GM21723 (cell line): ENCODE measurements around the gene SET.
"Not testable (repeated sequence)": the region's sequence is repeated elsewhere in the genome, so short reads cannot be mapped to it uniquely, and the experiment has no call there.

Experiments
- ATAC-seq: cut with Tn5 transposase; IDR thresholded peaks from one replicate; pipeline ENCODE4 v1.9.1; 2021; ENCODE audit warnings: mild to moderate bottlenecking, moderate library complexity; ENCODE audit not compliant: unreplicated experiment

Gene SET

GRCh38 chr9:128688501-128689292 lies at the start of gene SET:
Gene SET (plus strand): TSS chr9:128689222. CDS start chr9:128689583, 361 bp downstream.
- peak; percentile 62 for ATAC-seq

GRCh38 chr9:128640603-128641002 lies 48.4 kb upstream of the SET start:
- ATAC-seq = no peak

- no peak for ATAC-seq
Measured at GRCh38 chr9:128642675-128643245, 46.3 kb upstream of the SET start.

- ATAC-seq = peak; percentile 54
Measured at GRCh38 chr9:128643519-128644300, 45.3 kb upstream of the SET start.

- ATAC-seq = not testable (repeated sequence)
Measured at GRCh38 chr9:128648206-128648605, 40.8 kb upstream of the SET start.

GRCh38 chr9:128651798-128652197 lies 37.2 kb upstream of the SET start:
- no peak for ATAC-seq

GRCh38 chr9:128653908-128654307 lies 35.1 kb upstream of the SET start:
- no peak for ATAC-seq

- ATAC-seq = no peak
Measured at GRCh38 chr9:128654481-128654880, 34.5 kb upstream of the SET start.

- peak; percentile 71 for ATAC-seq
Measured at GRCh38 chr9:128656416-128657343, 32.3 kb upstream of the SET start, which contains the start of gene DYNC2I2. Gene DYNC2I2 (minus strand): TSS chr9:128656847. CDS start chr9:128656726, 121 bp downstream.

- no peak for ATAC-seq
Measured at GRCh38 chr9:128657344-128657704, 31.7 kb upstream of the SET start.

- no peak for ATAC-seq
Measured at GRCh38 chr9:128657796-128658195, 31.2 kb upstream of the SET start.

GRCh38 chr9:128666481-128666941 lies 22.5 kb upstream of the SET start:
- not testable (repeated sequence) for ATAC-seq

GRCh38 chr9:128669786-128670185 lies 19.2 kb upstream of the SET start:
- ATAC-seq = no peak

- no peak for ATAC-seq
Measured at GRCh38 chr9:128675382-128675781, 13.6 kb upstream of the SET start.

- no peak for ATAC-seq
Measured at GRCh38 chr9:128677794-128678193, 11.2 kb upstream of the SET start.

GRCh38 chr9:128683340-128684064 lies 5.5 kb upstream of the SET start:
- no peak for ATAC-seq

GRCh38 chr9:128684065-128684324 lies 5.0 kb upstream of the SET start:
- ATAC-seq = no peak

- peak; percentile 40 for ATAC-seq
Measured at GRCh38 chr9:128684325-128685199, 4.5 kb upstream of the SET start.
